Neutrophil (primary cell): ENCODE results near the gene PRR7.

Experiments used
- H3K27ac ChIP-seq: fragments of 200-600 bp; sonication (generic); 2 replicates; pipeline ENCODE4 v1.5.1; 2016; ENCODE audit warnings: mild to moderate bottlenecking, moderate library complexity
- H3K27me3 ChIP-seq: fragments of 200-600 bp; sonication (generic); 2 replicates; pipeline ENCODE4 v1.6.0; 2016; ENCODE audit warnings: mild to moderate bottlenecking
- H3K36me3 ChIP-seq: fragments of 200-600 bp; sonication (generic); 2 replicates; pipeline ENCODE4 v1.5.1; 2017
- H3K4me1 ChIP-seq, 2 experiments: fragments of 200-600 bp in 1 of 2; sonication (generic) in 1 of 2; 1 replicate in 1 of 2; 2 replicates in 1 of 2; pipeline versions ENCODE4 v1.5.1 to v1.6.1; 2013 to 2016; ENCODE audit warnings: low read depth in 1 of 2, low read length in 1 of 2, mild to moderate bottlenecking in 1 of 2, moderate library complexity in 1 of 2; ENCODE audit not compliant: control insufficient read depth in 1 of 2, insufficient read depth in 1 of 2
- H3K4me3 ChIP-seq, 2 experiments: fragments of 200-600 bp in 1 of 2; sonication (generic) in 1 of 2; 1 replicate in 1 of 2; 2 replicates in 1 of 2; pipeline ENCODE4 v1.5.1; 2013 to 2016; ENCODE audit warnings: low read depth in 1 of 2, low read length in 1 of 2, mild to moderate bottlenecking in 1 of 2, moderate library complexity in 1 of 2
- H3K9me3 ChIP-seq: fragments of 200-600 bp; sonication (generic); 2 replicates; pipeline ENCODE4 v1.5.1; 2016
- CTCF ChIP-seq: fragments of 200-600 bp; sonication (generic); IDR thresholded peaks from 2 replicates; pipeline ENCODE4 v1.5.1; 2016; ENCODE audit warnings: antibody characterized with exemption

Gene PRR7

GRCh38 chr5:177455661-177456590, 9.3 kb downstream of the PRR7 start:
- peaks cover 2% of the 10 kb centered on the region for H3K27me3 ChIP-seq
- peak; percentile 97 for TF ChIP-seq CTCF
- H3K36me3 ChIP-seq, result peaks cover 37% of the 10 kb centered on the region
- peak overlapping the region; percentile 81 to 82 for H3K4me3 ChIP-seq
- peaks cover 49 to 63% of the 10 kb centered on the region in 2 experiments for H3K4me1 ChIP-seq
- H3K27ac ChIP-seq, result peak overlapping the region; percentile 97
- H3K9me3 ChIP-seq, result no peaks in the 10 kb centered on the region

- TF ChIP-seq CTCF, result no peak
- Histone ChIP-seq H3K27me3 (no peaks in the 10 kb centered on the region), H3K4me1 (peaks cover 55 to 67% of the 10 kb centered on the region in 2 experiments), H3K27ac (peak overlapping the region; percentile 97), H3K4me3 (peak overlapping the region; percentile 81 to 82), H3K9me3 (no peaks in the 10 kb centered on the region), H3K36me3 (peaks cover 37% of the 10 kb centered on the region)
Observed at GRCh38 chr5:177456591-177456964, 10.0 kb downstream of the PRR7 start.

GRCh38 chr5:177456976-177457851, 10.6 kb downstream of the PRR7 start:
- H3K27me3 ChIP-seq, result no peaks in the 10 kb centered on the region
- peaks cover 37% of the 10 kb centered on the region for H3K36me3 ChIP-seq
- peak overlapping the region; percentile 97 for H3K27ac ChIP-seq
- H3K4me3 ChIP-seq, result peak overlapping the region in 1 of 2 experiments; percentile 82
- peaks cover 61 to 74% of the 10 kb centered on the region in 2 experiments for H3K4me1 ChIP-seq
- no peaks in the 10 kb centered on the region for H3K9me3 ChIP-seq
- TF ChIP-seq CTCF, result peak; percentile 86

- H3K4me1 ChIP-seq, result peaks cover 70 to 79% of the 10 kb centered on the region in 2 experiments
- peak overlapping the region; percentile 97 for H3K27ac ChIP-seq
- peaks cover 37% of the 10 kb centered on the region for H3K36me3 ChIP-seq
- TF ChIP-seq CTCF, result no peak
- H3K27me3 ChIP-seq, result no peaks in the 10 kb centered on the region
- H3K4me3 ChIP-seq, result no peak overlapping the region
- no peaks in the 10 kb centered on the region for H3K9me3 ChIP-seq
Observed at GRCh38 chr5:177457852-177458681, 11.5 kb downstream of the PRR7 start.

GRCh38 chr5:177458912-177459350, 12.3 kb downstream of the PRR7 start:
- peaks cover 70 to 78% of the 10 kb centered on the region in 2 experiments for H3K4me1 ChIP-seq
- H3K27ac ChIP-seq, result no peak overlapping the region
- no peaks in the 10 kb centered on the region for H3K9me3 ChIP-seq
- H3K4me3 ChIP-seq, result no peak overlapping the region
- peaks cover 37% of the 10 kb centered on the region for H3K36me3 ChIP-seq
- no peaks in the 10 kb centered on the region for H3K27me3 ChIP-seq
- TF ChIP-seq CTCF, result no peak
